ENCODE results near the gene KCTD2. TPM values are rescaled to one million over a fixed set of nuclear protein-coding genes. Genes with fewer than 3 reads are reported as not detected.

KCTD2 gene
- total and polyA plus RNA-seq, 2 of the 13 experiments (the other 11 are each of a cell fraction or from before 2014, with no cell fraction given), result 28.3 to 32.6 TPM

GRCh38 chr17:75073618-75074047 lies 26.6 kb downstream of the KCTD2 start:
- Histone ChIP-seq H3K9ac (ENCODE audit: insufficient read depth, low read depth, low read length) (peak overlapping the region; percentile 12; the same call in 1 of the 2 replicates), H3K36me3 (replicated peaks in 1 of 2; ENCODE audit: control insufficient read depth in 1 of 2, insufficient read depth in 2 of 2, low read length in 2 of 2) (no peaks in the 10 kb centered on the region), H3K4me1 (ENCODE audit: insufficient read depth, low read length) (peaks cover 68% of the 10 kb centered on the region), H3K27me3 (ENCODE audit: control insufficient read depth in 1 of 2, insufficient read depth in 2 of 2, low read length in 2 of 2) (peaks cover 0 to 23% of the 10 kb centered on the region in 2 experiments; a peak in 3 of 5 replicates), H3K27ac (ENCODE audit: extremely low read length, insufficient read depth, low read length) (no peak overlapping the region), H3K4me2 (ENCODE audit: low read depth, low read length) (peak overlapping the region; percentile 52), H3K9me3 (ENCODE audit: low read length) (no peaks in the 10 kb centered on the region), H4K20me1 (ENCODE audit: insufficient read depth, low read length) (no peaks in the 10 kb centered on the region), H2AFZ (ENCODE audit: low read length) (no peak overlapping the region), H3K79me2 (ENCODE audit: insufficient read depth, low read length) (no peaks in the 10 kb centered on the region), H3K4me3 (replicated peaks in 1 of 3; ENCODE audit: insufficient read depth in 1 of 3, low read depth in 2 of 3, low read length in 3 of 3) (peak overlapping the region in 1 of 3 experiments; percentile 37; a peak in 3 of 6 replicates)
- in situ Hi-C loops (cut with HindIII; ENCODE audit: extremely low pct_ligation_motif_present, low pct_unique_long_range_greater_than_20kb) (no loop called here), intact Hi-C loops (cut with micrococcal nuclease; ENCODE audit: unreplicated experiment) (loop anchor here (5.0 kb wide), 1 partner anchor 34 kb away; the partner anchor contains the start of gene ARMC7)
- 18% methylated on average over 5 of the region's 5 CpGs for WGBS (ENCODE audit: low lambda C conversion rate)
- ChIA-PET CTCF (ENCODE audit: low intra/inter-chr PET ratio, low total read pairs) (no interaction called here), POLR2A (interaction anchor here (0.9 to 2.1 kb wide), 6 partner anchors 15 to 81 kb away, joined by 3 to 18 read pairs (median 6); partner anchors contain the start of genes JPT1, NT5C and SLC16A5)
- FAIRE-seq (no peak), ATAC-seq (peak; percentile 39), DNase-seq (ENCODE audit: low spot score) (no peak)
- BruUV-seq (replicated peaks), result no TSS peak
- 0 out of 2 replicates have a peak, but pooled peaks have one; percentile 34 for TF ChIP-seq SAFB2 (CRISPR knock-in tag; IDR thresholded peaks at IDR 0.05; ENCODE audit: borderline replicate concordance, low read depth)
- 0 out of 2 replicates have a peak, but pooled peaks have one; percentile 57 for TF ChIP-seq KDM2A (CRISPR knock-in tag; IDR thresholded peaks at IDR 0.05; ENCODE audit: borderline replicate concordance, low read depth)
- no peak for TF ChIP-seq MTERF4 (CRISPR knock-in tag; IDR thresholded peaks at IDR 0.05)
- TF ChIP-seq ZFP41 (CRISPR knock-in tag; IDR thresholded peaks at IDR 0.05; ENCODE audit: borderline replicate concordance), result no peak
- peak; percentile 35; the same call in 1 of the 2 replicates for TF ChIP-seq ZFY (CRISPR knock-in tag; IDR thresholded peaks at IDR 0.05)
- TF ChIP-seq MYC (CRISPR knock-in tag; IDR thresholded peaks at IDR 0.05; ENCODE audit: borderline replicate concordance), result 0 out of 2 replicates have a peak, but pooled peaks have one; percentile 10
- TF ChIP-seq ETV5 (CRISPR knock-in tag; IDR thresholded peaks at IDR 0.05; ENCODE audit: borderline replicate concordance), result no peak
- TF ChIP-seq ATM (IDR thresholded peaks at IDR 0.05; ENCODE audit: borderline replicate concordance), result no peak
- TF ChIP-seq, protein P1, sequence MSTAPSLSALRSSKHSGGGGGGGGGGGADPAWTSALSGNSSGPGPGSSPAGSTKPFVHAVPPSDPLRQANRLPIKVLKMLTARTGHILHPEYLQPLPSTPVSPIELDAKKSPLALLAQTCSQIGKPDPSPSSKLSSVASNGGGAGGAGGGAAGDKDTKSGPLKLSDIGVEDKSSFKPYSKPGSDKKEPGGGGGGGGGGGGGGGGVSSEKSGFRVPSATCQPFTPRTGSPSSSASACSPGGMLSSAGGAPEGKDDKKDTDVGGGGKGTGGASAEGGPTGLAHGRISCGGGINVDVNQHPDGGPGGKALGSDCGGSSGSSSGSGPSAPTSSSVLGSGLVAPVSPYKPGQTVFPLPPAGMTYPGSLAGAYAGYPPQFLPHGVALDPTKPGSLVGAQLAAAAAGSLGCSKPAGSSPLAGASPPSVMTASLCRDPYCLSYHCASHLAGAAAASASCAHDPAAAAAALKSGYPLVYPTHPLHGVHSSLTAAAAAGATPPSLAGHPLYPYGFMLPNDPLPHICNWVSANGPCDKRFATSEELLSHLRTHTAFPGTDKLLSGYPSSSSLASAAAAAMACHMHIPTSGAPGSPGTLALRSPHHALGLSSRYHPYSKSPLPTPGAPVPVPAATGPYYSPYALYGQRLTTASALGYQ (CRISPR knock-in tag; IDR thresholded peaks at IDR 0.05), result no peak
- TF ChIP-seq, protein P2, sequence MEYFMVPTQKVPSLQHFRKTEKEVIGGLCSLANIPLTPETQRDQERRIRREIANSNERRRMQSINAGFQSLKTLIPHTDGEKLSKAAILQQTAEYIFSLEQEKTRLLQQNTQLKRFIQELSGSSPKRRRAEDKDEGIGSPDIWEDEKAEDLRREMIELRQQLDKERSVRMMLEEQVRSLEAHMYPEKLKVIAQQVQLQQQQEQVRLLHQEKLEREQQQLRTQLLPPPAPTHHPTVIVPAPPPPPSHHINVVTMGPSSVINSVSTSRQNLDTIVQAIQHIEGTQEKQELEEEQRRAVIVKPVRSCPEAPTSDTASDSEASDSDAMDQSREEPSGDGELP (IDR thresholded peaks at IDR 0.05; ENCODE audit: borderline replicate concordance, low read depth), result no peak
- TF ChIP-seq, protein P3, sequence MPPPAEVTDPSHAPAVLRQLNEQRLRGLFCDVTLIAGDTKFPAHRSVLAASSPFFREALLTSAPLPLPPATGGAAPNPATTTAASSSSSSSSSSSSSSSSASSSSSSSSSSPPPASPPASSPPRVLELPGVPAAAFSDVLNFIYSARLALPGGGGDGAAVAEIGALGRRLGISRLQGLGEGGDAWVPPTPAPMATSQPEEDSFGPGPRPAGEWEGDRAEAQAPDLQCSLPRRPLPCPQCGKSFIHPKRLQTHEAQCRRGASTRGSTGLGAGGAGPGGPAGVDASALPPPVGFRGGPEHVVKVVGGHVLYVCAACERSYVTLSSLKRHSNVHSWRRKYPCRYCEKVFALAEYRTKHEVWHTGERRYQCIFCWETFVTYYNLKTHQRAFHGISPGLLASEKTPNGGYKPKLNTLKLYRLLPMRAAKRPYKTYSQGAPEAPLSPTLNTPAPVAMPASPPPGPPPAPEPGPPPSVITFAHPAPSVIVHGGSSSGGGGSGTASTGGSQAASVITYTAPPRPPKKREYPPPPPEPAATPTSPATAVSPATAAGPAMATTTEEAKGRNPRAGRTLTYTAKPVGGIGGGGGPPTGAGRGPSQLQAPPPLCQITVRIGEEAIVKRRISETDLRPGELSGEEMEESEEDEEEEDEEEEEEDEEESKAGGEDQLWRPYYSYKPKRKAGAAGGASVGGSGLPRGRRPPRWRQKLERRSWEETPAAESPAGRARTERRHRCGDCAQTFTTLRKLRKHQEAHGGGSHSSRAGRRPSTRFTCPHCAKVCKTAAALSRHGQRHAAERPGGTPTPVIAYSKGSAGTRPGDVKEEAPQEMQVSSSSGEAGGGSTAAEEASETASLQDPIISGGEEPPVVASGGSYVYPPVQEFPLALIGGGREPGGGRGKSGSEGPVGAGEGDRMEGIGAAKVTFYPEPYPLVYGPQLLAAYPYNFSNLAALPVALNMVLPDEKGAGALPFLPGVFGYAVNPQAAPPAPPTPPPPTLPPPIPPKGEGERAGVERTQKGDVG (CRISPR knock-in tag; IDR thresholded peaks at IDR 0.05; ENCODE audit: borderline replicate concordance), result no peak
- TF ChIP-seq SIN3B (IDR thresholded peaks at IDR 0.05; ENCODE audit: low read length), result no peak
- TF ChIP-seq JARID2 (CRISPR knock-in tag; IDR thresholded peaks at IDR 0.05; ENCODE audit: insufficient replicate concordance), result no peak
- no peak for TF ChIP-seq FOXA1 (IDR thresholded peaks at IDR 0.05)
- TF ChIP-seq FOXA1 (CRISPR knock-in tag; IDR thresholded peaks at IDR 0.05), result no peak
- peak; percentile 5; the same call in 1 of the 2 replicates for TF ChIP-seq GABPB1 (CRISPR knock-in tag; IDR thresholded peaks at IDR 0.05)
- no peak for TF ChIP-seq SMAD1 (CRISPR knock-in tag; IDR thresholded peaks at IDR 0.05; ENCODE audit: borderline replicate concordance, low read depth)
- no peak for TF ChIP-seq RARG (CRISPR knock-in tag; IDR thresholded peaks at IDR 0.05; ENCODE audit: low read depth)

Data from HepG2 (cell line).